AG10803 (cell line): ENCODE measurements around the gene SP140L.
"Not testable (repeated sequence)": the region's sequence is repeated elsewhere in the genome, so short reads cannot be mapped to it uniquely, and the experiment has no call there.

Experiments
- DNase-seq: peaks from one replicate; pipeline ENCODE4 v3.0.0; 2010; ENCODE audit warnings: low read depth
- H3K4me3 ChIP-seq: 2 replicates; pipeline ENCODE4 v1.5.1; 2011; ENCODE audit warnings: mild to moderate bottlenecking, low read length, control low read depth
- CTCF ChIP-seq: conservative IDR thresholded peaks from 2 replicates; pipeline ENCODE4 v1.5.1; 2011; ENCODE audit warnings: mild to moderate bottlenecking, low read length, control low read depth, inconsistent platforms

SP140L gene

GRCh38 chr2:230335864-230336506 is 9.0 kb downstream of the SP140L start:
- TF ChIP-seq CTCF = no peak

GRCh38 chr2:230341936-230342528 is 15.0 kb downstream of the SP140L start:
- not testable (repeated sequence) for H3K4me3 ChIP-seq, DNase-seq

More at GRCh38 chr2:230335864-230336506, 9.0 kb downstream of the SP140L start:
- no peak overlapping the region for H3K4me3 ChIP-seq
- no peak for DNase-seq

- H3K4me3 ChIP-seq = not testable (repeated sequence)
Observed at GRCh38 chr2:230343041-230343624, 16.1 kb downstream of the SP140L start.

DNA sequence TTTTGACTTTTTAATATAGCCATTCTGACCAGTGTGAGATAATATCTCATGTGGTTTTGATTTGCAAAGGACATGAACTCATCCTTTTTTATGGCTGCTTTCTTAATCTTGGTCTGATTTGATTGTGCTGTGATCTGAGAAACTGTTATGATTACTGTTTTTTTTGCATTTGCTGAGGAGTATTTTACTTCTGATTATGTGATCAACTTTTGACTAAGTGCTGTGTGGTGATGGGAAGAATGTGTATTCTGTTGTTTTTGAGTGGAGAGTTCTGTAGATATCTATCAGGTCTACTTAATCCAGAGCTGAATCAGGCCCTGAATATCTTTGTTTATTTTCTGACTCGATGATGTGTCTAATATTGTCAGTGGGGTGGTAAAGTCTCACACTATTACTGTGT is 16.8 kb downstream of the SP140L start:
- TF ChIP-seq CTCF = no peak
- H3K4me3 ChIP-seq = no peak overlapping the region
- peak; percentile 13 for DNase-seq

More at GRCh38 chr2:230343041-230343624, 16.1 kb downstream of the SP140L start:
- not testable (repeated sequence) for DNase-seq

DNA sequence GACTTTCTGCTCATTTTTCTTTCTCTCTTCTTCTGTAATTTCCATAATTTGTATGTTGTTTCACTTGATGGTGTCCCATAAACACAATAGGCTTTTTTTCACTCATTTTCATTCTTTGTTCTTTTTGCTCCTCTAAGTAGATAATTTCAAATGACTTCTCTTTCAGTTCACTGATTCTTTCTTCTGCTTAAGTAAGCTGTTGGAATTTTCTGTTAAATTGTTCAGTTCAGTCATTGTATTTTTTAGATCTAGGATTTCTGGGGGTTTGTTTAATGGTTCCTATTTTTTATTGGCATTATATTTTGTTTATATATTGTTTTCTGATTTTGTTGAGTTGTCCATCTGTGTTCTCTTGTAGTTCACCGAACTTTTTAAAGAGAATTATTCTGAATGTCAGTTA is 19.5 kb downstream of the SP140L start:
- H3K4me3 ChIP-seq = no peak overlapping the region
- no peak for DNase-seq
- TF ChIP-seq CTCF = no peak

DNA sequence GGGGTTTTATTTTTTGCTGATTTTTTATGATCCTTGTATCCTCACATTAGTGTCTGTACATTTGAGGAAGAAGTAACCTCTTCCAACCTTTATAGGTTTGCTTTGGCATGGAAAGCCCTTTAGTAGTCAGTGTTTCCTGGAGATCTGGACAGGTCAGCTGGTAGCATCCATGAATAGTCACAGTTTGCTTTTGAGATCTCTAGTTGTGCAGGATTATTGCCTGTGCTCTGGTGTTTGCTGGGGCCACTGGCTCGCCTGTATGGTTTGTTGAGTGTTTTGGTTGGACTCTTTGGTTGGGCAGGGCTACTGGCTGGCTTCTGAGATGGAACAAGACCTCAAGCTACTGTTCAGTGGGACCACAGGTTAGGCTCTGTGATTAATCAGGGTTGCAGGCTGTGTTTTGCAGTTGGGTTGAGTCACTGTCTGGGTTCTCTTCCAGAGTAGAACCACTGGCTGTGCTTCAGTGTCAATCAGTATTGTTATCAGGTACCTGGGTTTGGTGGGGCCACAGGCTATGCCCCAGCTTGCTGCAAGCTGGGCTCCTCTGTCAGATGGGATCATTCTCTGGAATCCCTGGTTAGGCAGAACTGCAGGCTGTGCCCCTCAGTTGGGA is 20.0 kb downstream of the SP140L start:
- no peak for TF ChIP-seq CTCF
- DNase-seq = no peak
- no peak overlapping the region for H3K4me3 ChIP-seq

DNA sequence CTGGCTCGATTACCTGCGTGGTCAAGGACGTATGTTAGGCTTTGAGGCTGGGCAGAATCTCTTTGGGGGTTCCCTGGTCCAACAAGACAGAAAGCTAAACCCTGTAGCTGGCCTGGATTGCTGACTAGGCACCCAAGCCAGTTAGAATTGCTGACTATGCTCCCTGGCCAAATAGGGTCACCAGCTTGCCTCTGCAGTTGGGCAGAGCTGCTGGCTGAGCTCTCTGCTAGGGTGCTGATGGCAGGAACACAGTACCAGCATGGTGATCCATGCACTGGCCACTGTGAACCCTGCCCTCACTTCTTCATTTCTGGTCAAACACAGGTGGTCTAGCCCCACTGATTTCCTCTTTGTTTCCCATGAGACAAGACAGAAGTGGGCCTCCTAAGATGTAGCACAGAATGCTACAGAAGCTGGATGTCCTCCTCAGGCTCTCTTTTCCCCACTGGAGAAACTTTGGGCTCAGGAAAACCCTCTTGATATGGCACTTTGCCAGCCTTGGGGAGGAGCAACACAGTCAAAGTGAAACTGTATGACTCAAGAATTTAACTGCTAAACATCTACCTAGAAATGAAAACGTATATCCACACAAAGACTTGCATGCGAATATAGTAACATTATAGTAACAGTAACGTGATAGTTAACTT is 20.8 kb downstream of the SP140L start:
- no peak for DNase-seq
- H3K4me3 ChIP-seq = no peak overlapping the region
- TF ChIP-seq CTCF = no peak
